Measurements from ENCODE around the gene SLC10A7.

The SLC10A7 gene

GRCh38 chr4:146520896-146521540 is 722 bp downstream of the SLC10A7 start:
- Histone ChIP-seq H3K27ac (peak overlapping the region; percentile 68 to 79), H3K36me3 (no peaks in the 10 kb centered on the region), H3K4me3 (peak overlapping the region; percentile 92 to 95), H3K4me1 (peaks cover 0 to 26% (median 1%) of the 10 kb centered on the region in 4 donors), H3K9me3 (no peaks in the 10 kb centered on the region), H3K27me3 (no peaks in the 10 kb centered on the region)
- no peak for DNase-seq
- no peak for TF ChIP-seq CTCF (IDR thresholded peaks at IDR 0.05)
- intact Hi-C loops (cut with DNase I; ENCODE audit: low total_unique reads): no loop called here

- intact Hi-C loops (cut with DNase I; ENCODE audit: low total_unique reads): no loop called here
- H3K4me3 ChIP-seq: no peak overlapping the region
- peaks cover 0 to 10% (median 1%) of the 10 kb centered on the region in 4 donors for H3K4me1 ChIP-seq
- peaks cover 0 to 13% (median 8%) of the 10 kb centered on the region in 3 donors for H3K36me3 ChIP-seq
- no peak for DNase-seq
- no peaks in the 10 kb centered on the region for H3K9me3 ChIP-seq
- H3K27me3 ChIP-seq: no peaks in the 10 kb centered on the region
- no peak overlapping the region for H3K27ac ChIP-seq
- no peak for TF ChIP-seq CTCF (IDR thresholded peaks at IDR 0.05)
These were observed 6.9 kb downstream of the SLC10A7 start for GRCh38 chr4:146514651-146515357.

GRCh38 chr4:146513548-146513947 is 8.2 kb downstream of the SLC10A7 start:
- intact Hi-C loops (cut with DNase I; ENCODE audit: low total_unique reads): no loop called here
- Histone ChIP-seq H3K4me3 (no peak overlapping the region), H3K9me3 (no peaks in the 10 kb centered on the region), H3K27ac (no peak overlapping the region), H3K4me1 (peaks cover 0 to 2% (median 0%) of the 10 kb centered on the region in 4 donors), H3K36me3 (peaks cover 5 to 13% (median 8%) of the 10 kb centered on the region in 3 donors), H3K27me3 (no peaks in the 10 kb centered on the region)
- no peak for TF ChIP-seq CTCF (IDR thresholded peaks at IDR 0.05)
- DNase-seq: no peak

- H3K27ac ChIP-seq: no peak overlapping the region
- H3K4me1 ChIP-seq: no peaks in the 10 kb centered on the region
- no peak for TF ChIP-seq CTCF (IDR thresholded peaks at IDR 0.05)
- no peak overlapping the region for H3K4me3 ChIP-seq
- peaks cover 8 to 17% (median 10%) of the 10 kb centered on the region in 3 donors for H3K36me3 ChIP-seq
- H3K9me3 ChIP-seq: no peaks in the 10 kb centered on the region
- intact Hi-C loops (cut with DNase I; ENCODE audit: low total_unique reads): no loop called here
- H3K27me3 ChIP-seq: no peaks in the 10 kb centered on the region
- no peak for DNase-seq
These were observed 10.4 kb downstream of the SLC10A7 start for GRCh38 chr4:146511381-146511780.

GRCh38 chr4:146510942-146511341 is 10.8 kb downstream of the SLC10A7 start:
- no peak for TF ChIP-seq CTCF (IDR thresholded peaks at IDR 0.05)
- Histone ChIP-seq H3K4me1 (no peaks in the 10 kb centered on the region), H3K27ac (no peak overlapping the region), H3K9me3 (no peaks in the 10 kb centered on the region), H3K36me3 (peaks cover 8 to 17% (median 10%) of the 10 kb centered on the region in 3 donors), H3K27me3 (no peaks in the 10 kb centered on the region), H3K4me3 (no peak overlapping the region)
- intact Hi-C loops (cut with DNase I; ENCODE audit: low total_unique reads): no loop called here
- no peak for DNase-seq
